GM12801 (cell line): ENCODE data around the gene SUMF1.

ENCODE experiments used
- TF ChIP-seq, protein P1 (sequence below): IDR thresholded peaks from one replicate; pipeline ENCODE4 v1.5.1; 2011; ENCODE audit warnings: control low read depth; ENCODE audit not compliant: insufficient read length; ENCODE audit errors: extremely low read depth

The SUMF1 gene

DNA sequence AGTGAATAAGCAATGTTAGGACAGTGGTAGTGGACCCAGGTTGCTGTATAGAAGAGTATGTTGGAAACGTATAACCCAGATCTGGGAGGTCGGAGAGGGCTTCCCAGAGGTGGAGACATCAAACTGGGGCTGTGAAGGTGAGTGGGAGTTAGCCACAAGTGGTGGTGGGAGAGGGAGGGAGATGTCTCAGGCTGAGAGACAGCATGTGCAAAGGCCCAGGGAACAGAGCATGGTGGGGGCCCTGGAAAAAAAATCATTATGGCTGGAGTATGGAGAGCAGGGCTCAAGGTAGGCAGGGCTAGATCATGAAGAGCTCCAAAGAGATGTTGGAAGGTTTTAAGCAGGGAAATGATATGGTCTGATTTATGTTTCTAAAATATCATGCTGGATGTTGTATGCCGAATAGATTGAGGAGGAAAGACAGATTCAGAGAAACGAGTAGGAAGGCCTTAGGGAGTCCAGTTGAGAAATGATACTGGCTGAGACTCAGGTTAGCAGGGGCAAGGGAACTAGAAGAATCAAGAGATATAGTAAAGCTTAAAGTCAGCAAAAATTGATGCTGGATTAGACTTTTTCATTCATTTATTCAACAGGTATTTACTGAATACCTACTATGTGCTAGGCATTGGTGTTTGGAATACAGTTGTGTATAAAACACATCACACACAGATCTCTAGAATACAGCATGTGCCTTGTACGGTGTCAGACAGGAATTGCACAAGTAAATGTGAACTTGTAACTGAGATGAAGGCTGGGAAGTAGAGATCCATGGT, 43.1 kb upstream of the SUMF1 start:
- TF ChIP-seq, protein P1, sequence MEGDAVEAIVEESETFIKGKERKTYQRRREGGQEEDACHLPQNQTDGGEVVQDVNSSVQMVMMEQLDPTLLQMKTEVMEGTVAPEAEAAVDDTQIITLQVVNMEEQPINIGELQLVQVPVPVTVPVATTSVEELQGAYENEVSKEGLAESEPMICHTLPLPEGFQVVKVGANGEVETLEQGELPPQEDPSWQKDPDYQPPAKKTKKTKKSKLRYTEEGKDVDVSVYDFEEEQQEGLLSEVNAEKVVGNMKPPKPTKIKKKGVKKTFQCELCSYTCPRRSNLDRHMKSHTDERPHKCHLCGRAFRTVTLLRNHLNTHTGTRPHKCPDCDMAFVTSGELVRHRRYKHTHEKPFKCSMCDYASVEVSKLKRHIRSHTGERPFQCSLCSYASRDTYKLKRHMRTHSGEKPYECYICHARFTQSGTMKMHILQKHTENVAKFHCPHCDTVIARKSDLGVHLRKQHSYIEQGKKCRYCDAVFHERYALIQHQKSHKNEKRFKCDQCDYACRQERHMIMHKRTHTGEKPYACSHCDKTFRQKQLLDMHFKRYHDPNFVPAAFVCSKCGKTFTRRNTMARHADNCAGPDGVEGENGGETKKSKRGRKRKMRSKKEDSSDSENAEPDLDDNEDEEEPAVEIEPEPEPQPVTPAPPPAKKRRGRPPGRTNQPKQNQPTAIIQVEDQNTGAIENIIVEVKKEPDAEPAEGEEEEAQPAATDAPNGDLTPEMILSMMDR = no peak

DNA sequence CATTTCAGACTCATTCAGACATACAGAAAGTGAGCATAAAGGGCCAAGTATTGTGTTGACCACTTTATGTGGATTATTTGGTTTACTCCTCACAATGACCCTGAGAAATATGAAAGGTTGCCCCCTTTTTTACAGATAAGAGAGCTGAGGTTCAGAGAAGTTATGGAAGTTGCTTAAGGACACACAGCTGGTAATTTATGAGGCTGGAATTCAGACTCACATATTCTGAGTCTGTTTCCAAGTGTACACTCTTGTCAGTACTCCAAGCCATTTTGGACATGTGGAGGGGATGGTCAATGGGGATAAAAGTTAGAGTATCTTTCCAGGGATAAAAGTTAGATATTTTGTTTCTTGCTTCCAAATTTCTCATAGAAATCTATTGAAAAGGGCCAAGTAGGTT, 42.0 kb upstream of the SUMF1 start:
- TF ChIP-seq, protein P1 = no peak

DNA sequence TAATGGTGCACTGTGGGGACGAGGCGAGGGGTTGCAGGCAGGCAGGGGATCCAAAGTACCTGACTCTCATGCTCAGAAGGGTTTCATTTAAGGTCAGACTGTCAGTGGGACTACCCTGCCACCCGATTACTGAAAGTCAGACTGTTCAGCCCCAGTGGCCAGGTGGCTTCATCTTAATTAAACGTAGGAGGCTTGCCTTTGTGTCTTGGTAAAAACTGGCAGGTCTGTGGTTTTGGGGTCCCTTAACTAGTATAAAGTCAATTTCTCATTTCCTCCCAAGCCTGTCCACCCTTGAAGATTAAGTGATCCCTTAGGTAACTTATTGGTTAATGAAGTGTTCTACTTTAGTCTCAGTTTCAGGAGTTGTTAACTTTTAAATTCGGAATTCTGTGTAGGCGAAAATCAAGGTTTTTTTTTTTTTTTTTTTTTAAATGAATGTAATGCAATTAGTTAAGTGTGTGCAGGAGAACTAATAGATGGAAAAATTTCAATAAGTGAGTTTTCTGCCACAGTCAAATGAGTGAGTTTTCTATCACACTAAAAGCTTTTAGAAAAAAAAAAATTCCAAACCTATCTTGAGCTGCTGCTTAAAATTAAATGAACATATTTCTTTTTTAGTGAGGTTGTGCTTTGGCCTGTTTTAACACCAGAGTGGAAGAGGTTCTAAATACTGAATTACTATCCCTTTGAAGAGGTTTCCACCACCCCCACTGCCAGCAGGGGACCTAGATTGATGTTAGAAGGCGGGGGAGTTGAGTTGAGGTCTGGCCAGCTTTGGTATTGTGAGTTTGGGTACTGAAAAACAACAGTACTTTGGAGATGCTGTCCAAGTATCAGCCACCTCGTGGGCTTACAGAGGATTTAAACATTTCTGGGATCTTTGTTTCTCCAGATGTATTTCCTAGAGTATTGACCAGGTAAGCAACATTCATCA, 41.2 kb upstream of the SUMF1 start:
- TF ChIP-seq, protein P1 = no peak

DNA sequence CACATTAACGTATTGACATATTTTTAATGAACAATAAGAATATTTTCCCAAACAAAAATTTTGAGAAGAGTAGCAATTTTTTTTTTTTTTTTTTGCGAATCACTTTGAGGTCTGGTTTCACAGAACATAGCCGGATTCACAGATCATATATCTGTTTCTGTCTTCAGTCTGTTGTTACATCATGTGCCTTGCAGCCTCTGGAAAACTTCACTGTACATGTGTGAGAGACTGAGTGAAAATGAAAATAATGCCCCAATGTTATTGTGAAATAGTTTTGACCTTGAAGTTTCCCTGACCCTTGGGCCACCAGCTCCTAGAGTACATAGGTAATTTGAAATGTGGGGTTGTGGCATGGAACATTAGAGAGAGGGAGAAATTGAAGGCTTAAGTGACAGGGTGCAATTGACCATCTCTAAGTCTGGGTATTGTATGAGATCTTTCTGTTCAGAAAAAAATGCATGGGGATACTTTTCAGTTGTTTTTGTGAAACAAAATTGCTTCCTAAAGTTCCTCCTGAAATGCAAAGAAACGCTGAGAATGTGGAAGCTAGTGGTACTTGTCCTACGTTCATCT, 40.0 kb upstream of the SUMF1 start:
- TF ChIP-seq, protein P1 = no peak

DNA sequence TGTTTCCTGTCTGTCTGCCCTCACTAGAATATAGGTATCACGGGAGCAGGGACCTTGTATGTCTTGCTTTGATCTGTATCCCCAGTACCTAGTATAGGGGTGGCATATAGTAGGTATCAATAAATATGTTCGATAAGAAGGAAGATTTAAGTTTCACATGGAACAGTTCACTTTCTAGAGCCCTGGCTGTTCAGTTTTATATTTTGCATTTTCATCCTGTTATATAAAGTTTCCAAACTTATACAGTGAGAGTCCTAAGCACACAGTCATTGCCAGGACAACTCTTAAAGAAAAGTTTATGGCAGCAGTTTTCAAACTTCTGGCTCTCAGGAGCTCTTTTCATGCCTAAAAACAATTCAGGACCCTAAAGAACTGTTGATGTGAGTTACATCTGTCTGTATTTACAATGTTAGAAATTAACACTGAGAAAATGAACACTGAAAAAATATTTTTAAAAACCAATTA, 39.5 kb upstream of the SUMF1 start:
- TF ChIP-seq, protein P1 = no peak

DNA sequence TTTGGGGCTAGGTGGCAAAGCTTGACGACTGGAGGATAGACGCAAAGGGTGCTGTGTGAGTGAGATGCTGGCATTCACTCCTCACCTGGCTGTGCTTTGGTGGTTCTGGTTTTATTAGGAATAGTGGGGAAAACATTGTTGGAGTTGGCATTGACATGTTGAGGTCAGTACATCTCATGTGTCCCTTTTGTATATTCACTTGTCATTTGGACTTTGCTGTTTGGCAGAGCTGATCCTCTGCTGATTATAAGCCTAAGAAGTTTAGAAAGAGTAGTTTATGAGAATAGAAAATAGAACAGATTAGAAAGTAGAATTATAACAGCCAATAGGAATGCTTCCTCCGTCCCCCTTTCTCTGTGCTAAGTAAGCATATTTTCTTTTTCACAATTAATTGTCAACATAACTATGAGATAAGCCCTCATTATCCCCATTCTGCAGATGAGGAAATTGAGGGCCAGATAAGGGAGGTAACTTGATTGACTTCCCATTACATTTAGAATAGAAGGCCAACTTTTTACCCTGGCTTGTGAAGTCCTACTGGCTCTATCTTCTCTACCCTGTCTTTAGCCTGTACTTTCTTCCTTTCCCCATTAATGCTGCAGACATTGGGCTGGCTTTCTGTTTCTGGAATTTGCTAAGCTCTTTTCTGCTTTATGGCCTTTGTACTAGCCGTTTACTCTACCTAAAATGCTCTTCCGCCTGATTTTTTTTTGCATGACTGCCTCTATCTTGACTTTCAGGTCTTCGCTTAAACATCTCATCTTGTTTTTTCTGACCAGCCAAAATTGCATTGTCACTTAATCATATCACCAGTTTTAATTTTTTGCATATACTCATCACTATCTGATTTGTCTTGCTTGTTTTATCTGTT, 38.9 kb upstream of the SUMF1 start:
- TF ChIP-seq, protein P1 = no peak
